GM23338 (cell line): ENCODE measurements around the gene TTC17. TPM values are rescaled to one million over a fixed set of nuclear protein-coding genes. Genes with fewer than 3 reads are reported as not detected.

Experiments used
- ATAC-seq: fragments of 200-7000 bp; cut with Tn5 transposase; 3 replicates; pipeline ENCODE4 v1.9.1; 2020
- DNase-seq: peaks from one replicate; pipeline ENCODE4 v3.0.0-alpha.2; 2015; ENCODE audit warnings: low spot score
- H2AFZ ChIP-seq: fragments of 200-600 bp; sonication (generic); 2 replicates; pipeline ENCODE4 v1.8.0; 2016; ENCODE audit warnings: antibody characterized with exemption, mild to moderate bottlenecking, moderate library complexity
- H3F3A ChIP-seq: fragments of 200-600 bp; sonication (generic); replicated peaks from 2 replicates; pipeline ENCODE4 v1.8.0; 2017; ENCODE audit warnings: antibody characterized with exemption, mixed run types, low read depth
- H3K27ac ChIP-seq: fragments of 200-600 bp; sonication (generic); 2 replicates; pipeline ENCODE4 v1.6.1; 2016; ENCODE audit warnings: low read depth
- H3K27me3 ChIP-seq: fragments of 200-600 bp; sonication (generic); 2 replicates; pipeline ENCODE4 v1.8.0; 2016; ENCODE audit warnings: mild to moderate bottlenecking, mixed run types, moderate library complexity; ENCODE audit not compliant: insufficient read depth
- H3K36me3 ChIP-seq: fragments of 200-600 bp; sonication (generic); 2 replicates; pipeline ENCODE4 v1.8.0; 2016; ENCODE audit warnings: mild to moderate bottlenecking; ENCODE audit not compliant: insufficient read depth
- H3K4me1 ChIP-seq: fragments of 200-600 bp; sonication (generic); 2 replicates; pipeline ENCODE4 v1.8.0; 2016; ENCODE audit warnings: mild to moderate bottlenecking, moderate library complexity; ENCODE audit not compliant: insufficient read depth
- H3K4me2 ChIP-seq: fragments of 200-600 bp; sonication (generic); 2 replicates; pipeline ENCODE4 v1.7.1; 2017; ENCODE audit warnings: mixed run types
- H3K4me3 ChIP-seq: fragments of 200-600 bp; sonication (generic); 2 replicates; pipeline ENCODE4 v1.6.1; 2016; ENCODE audit warnings: mixed run types
- H3K79me2 ChIP-seq: fragments of 200-600 bp; sonication (generic); replicated peaks from 2 replicates; pipeline ENCODE4 v1.8.0; 2017; ENCODE audit warnings: mild to moderate bottlenecking; ENCODE audit not compliant: insufficient read depth
- H3K9me2 ChIP-seq: fragments of 200-600 bp; sonication (generic); 2 replicates; pipeline ENCODE4 v1.8.0; 2017; ENCODE audit not compliant: insufficient read depth
- H4K20me1 ChIP-seq: fragments of 200-600 bp; sonication (generic); replicated peaks from 2 replicates; pipeline ENCODE4 v1.8.0; 2017; ENCODE audit warnings: mild to moderate bottlenecking; ENCODE audit not compliant: insufficient read depth
- H3K27ac Mint-ChIP-seq: 2 replicates; pipeline ENCODE4 v1.8.0; 2020; ENCODE audit warnings: inconsistent platforms, mild to moderate bottlenecking, moderate library complexity, mixed read lengths
- H3K27me3 Mint-ChIP-seq: 3 replicates; pipeline ENCODE4 v1.8.0; 2022; ENCODE audit warnings: low read depth, mild to moderate bottlenecking, moderate library complexity, mixed read lengths, inconsistent platforms; ENCODE audit not compliant: insufficient read depth, poor library complexity
- H3K36me3 Mint-ChIP-seq: 3 replicates; pipeline ENCODE4 v1.8.0; 2021; ENCODE audit warnings: low read depth, mild to moderate bottlenecking, inconsistent platforms, moderate library complexity, mixed read lengths
- H3K4me1 Mint-ChIP-seq: 3 replicates; pipeline ENCODE4 v1.8.0; 2020; ENCODE audit warnings: mild to moderate bottlenecking, inconsistent platforms, mixed read lengths
- H3K4me3 Mint-ChIP-seq: 3 replicates; pipeline ENCODE4 v1.8.0; 2021; ENCODE audit warnings: moderate library complexity, mild to moderate bottlenecking, inconsistent platforms, mixed read lengths
- H3K9me3 Mint-ChIP-seq: 3 replicates; pipeline ENCODE4 v1.8.0; 2020; ENCODE audit warnings: moderate library complexity, mild to moderate bottlenecking, inconsistent platforms, mixed read lengths
- CREB1 ChIP-seq: fragments of 250-450 bp; sonication (Bioruptor Pico); IDR thresholded peaks from 2 replicates; pipeline ENCODE4 v1.5.0; 2020; ENCODE audit warnings: low read depth, mild to moderate bottlenecking, moderate library complexity
- EZH2 ChIP-seq: fragments of 200-600 bp; sonication (generic); IDR thresholded peaks from one replicate; pipeline ENCODE4 v1.8.0; 2017; ENCODE audit warnings: antibody characterized with exemption, mild to moderate bottlenecking, low read depth; ENCODE audit not compliant: unreplicated experiment
- EZH2phosphoT487 ChIP-seq: fragments of 200-600 bp; sonication (generic); IDR thresholded peaks from one replicate; pipeline ENCODE4 v1.8.1; 2018; ENCODE audit warnings: antibody characterized with exemption; ENCODE audit not compliant: unreplicated experiment
- JUNB ChIP-seq: IDR thresholded peaks from one replicate; pipeline ENCODE4 v1.6.1; 2016; ENCODE audit warnings: antibody characterized with exemption; ENCODE audit not compliant: unreplicated experiment
- NANOG ChIP-seq: IDR thresholded peaks from 2 replicates; pipeline ENCODE4 v1.6.1; 2016; ENCODE audit warnings: antibody characterized with exemption, borderline replicate concordance
- STAT1 ChIP-seq: IDR thresholded peaks from one replicate; pipeline ENCODE4 v1.6.1; 2016; ENCODE audit warnings: antibody characterized with exemption; ENCODE audit not compliant: unreplicated experiment
- ZNF114 ChIP-seq: fragments of 250-450 bp; sonication (Bioruptor Pico); IDR thresholded peaks from 2 replicates; pipeline ENCODE4 v1.5.0; 2020; ENCODE audit warnings: mild to moderate bottlenecking, moderate library complexity
- ZNF331 ChIP-seq: fragments of 250-450 bp; sonication (Bioruptor Pico); IDR thresholded peaks from 2 replicates; pipeline ENCODE4 v1.5.0; 2020; ENCODE audit warnings: low read depth, mild to moderate bottlenecking, moderate library complexity
- polyA plus RNA-seq: library from polyadenylated mRNA; unstranded; fragments of >200 nt; fragmentation: Nextera tagmentation; extraction: Ambion mirVana; gene quantifications from 2 replicates; pipeline ENCODE4 v1.2.1, GENCODE V29; 2016
- total RNA-seq: library from RNA; depleted of rRNA; stranded (reverse); fragments of >200 nt; shearing (Covaris generic); gene quantifications from 2 replicates; pipeline ENCODE4 v1.2.3, GENCODE V29; 2014
- TF ChIP-seq, protein P1 (sequence below), 2 experiments: fragments of 200-600 bp in 1 of 2; sonication (generic) in 1 of 2; conservative IDR thresholded peaks; 2 replicates each; pipeline versions ENCODE4 v1.5.1 to v1.6.1; 2016 to 2017; ENCODE audit warnings: antibody characterized with exemption in 2 of 2, low read depth in 2 of 2, mild to moderate bottlenecking in 2 of 2, moderate library complexity in 1 of 2
- TF ChIP-seq, protein P2 (sequence below): IDR thresholded peaks from one replicate; pipeline ENCODE4 v1.6.1; 2018; ENCODE audit warnings: antibody characterized with exemption; ENCODE audit not compliant: unreplicated experiment

Gene TTC17
- total and polyA plus RNA-seq, 2 experiments from 2014 or later, result 59.3 to 87.9 TPM

DNA sequence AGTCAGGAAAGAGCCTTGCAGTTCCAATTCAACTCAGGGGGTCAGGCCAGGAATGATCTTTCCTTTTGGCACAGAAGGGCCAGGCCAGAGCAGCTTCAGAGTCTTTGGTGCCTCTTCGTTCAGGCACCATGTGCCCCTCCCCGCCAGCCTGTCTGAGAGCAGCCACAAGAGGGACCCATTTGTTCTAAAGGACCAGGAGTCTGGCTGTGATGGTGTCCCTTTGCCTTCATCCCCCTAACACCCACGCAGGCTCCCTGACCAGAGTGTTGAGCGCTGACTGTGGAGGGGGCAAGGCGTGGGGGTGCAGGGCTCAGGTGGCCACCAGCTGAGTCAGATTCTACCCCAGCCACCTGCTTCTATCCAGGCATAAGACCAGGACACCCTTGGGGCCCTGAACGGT is 156.4 kb downstream of the TTC17 start:
- no peaks in the 10 kb centered on the region for H3K9me3 Mint-ChIP-seq
- H3K4me3 Mint-ChIP-seq, result no peak overlapping the region

DNA sequence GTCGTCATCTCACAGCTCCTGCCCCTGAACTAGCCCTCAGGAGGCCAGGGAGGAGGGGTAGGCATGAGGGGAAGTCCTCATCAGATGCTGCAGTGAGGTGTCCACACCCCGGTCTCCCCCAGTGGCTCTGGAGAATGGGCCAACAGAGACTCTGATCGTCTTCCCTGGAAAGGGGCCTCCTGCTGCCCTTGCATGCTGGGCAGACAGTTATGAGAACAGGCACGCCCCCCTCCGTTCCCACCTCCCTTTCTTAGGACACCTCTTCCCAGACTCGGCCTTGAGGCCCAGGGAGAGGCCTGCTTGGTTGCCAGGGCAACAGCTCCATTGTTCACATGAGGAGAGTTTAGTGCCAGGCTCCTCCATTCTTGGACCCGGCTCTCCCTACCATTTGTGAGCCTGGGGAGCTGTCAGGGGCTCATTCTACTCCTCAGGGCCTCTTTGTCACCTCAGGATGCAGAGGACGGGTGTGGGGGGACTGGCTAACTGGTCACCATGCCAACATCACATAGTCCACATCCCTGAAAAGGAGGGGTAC is 157.7 kb downstream of the TTC17 start:
- Histone ChIP-seq H3K9me2 (0 out of 2 replicates have a peak, but pooled peaks cover 6% of the 10 kb centered on the region), H3K27ac (no peak overlapping the region), H4K20me1 (no peaks in the 10 kb centered on the region), H3K79me2 (no peaks in the 10 kb centered on the region), H3K27me3 (no peaks in the 10 kb centered on the region), H3K4me1 (no peaks in the 10 kb centered on the region), H3F3A (no peaks in the 10 kb centered on the region), H2AFZ (no peak overlapping the region), H3K4me3 (no peak overlapping the region), H3K4me2 (no peak overlapping the region), H3K36me3 (no peaks in the 10 kb centered on the region; the same call in 1 of the 2 replicates)
- H3K4me3 Mint-ChIP-seq, result no peak overlapping the region
- H3K4me1 Mint-ChIP-seq, result no peaks in the 10 kb centered on the region; the same call in 2 of the 3 replicates
- H3K36me3 Mint-ChIP-seq, result no peaks in the 10 kb centered on the region
- no peaks in the 10 kb centered on the region for H3K9me3 Mint-ChIP-seq
- DNase-seq (peak; percentile 46), ATAC-seq (peak; percentile 67)
- peaks cover 2% of the 10 kb centered on the region for H3K27me3 Mint-ChIP-seq
- H3K27ac Mint-ChIP-seq, result no peak overlapping the region
- TF ChIP-seq STAT1 (no peak), JUNB (no peak), ZNF114 (no peak), EZH2 (no peak), EZH2phosphoT487 (no peak), ZNF331 (CRISPR knock-in tag) (no peak), CREB1 (CRISPR knock-in tag) (no peak)
- TF ChIP-seq, protein P1, sequence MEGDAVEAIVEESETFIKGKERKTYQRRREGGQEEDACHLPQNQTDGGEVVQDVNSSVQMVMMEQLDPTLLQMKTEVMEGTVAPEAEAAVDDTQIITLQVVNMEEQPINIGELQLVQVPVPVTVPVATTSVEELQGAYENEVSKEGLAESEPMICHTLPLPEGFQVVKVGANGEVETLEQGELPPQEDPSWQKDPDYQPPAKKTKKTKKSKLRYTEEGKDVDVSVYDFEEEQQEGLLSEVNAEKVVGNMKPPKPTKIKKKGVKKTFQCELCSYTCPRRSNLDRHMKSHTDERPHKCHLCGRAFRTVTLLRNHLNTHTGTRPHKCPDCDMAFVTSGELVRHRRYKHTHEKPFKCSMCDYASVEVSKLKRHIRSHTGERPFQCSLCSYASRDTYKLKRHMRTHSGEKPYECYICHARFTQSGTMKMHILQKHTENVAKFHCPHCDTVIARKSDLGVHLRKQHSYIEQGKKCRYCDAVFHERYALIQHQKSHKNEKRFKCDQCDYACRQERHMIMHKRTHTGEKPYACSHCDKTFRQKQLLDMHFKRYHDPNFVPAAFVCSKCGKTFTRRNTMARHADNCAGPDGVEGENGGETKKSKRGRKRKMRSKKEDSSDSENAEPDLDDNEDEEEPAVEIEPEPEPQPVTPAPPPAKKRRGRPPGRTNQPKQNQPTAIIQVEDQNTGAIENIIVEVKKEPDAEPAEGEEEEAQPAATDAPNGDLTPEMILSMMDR (conservative IDR thresholded peaks at IDR 0.05; ENCODE audit: low read depth in 2 of 2), result no peak
- TF ChIP-seq, protein P2, sequence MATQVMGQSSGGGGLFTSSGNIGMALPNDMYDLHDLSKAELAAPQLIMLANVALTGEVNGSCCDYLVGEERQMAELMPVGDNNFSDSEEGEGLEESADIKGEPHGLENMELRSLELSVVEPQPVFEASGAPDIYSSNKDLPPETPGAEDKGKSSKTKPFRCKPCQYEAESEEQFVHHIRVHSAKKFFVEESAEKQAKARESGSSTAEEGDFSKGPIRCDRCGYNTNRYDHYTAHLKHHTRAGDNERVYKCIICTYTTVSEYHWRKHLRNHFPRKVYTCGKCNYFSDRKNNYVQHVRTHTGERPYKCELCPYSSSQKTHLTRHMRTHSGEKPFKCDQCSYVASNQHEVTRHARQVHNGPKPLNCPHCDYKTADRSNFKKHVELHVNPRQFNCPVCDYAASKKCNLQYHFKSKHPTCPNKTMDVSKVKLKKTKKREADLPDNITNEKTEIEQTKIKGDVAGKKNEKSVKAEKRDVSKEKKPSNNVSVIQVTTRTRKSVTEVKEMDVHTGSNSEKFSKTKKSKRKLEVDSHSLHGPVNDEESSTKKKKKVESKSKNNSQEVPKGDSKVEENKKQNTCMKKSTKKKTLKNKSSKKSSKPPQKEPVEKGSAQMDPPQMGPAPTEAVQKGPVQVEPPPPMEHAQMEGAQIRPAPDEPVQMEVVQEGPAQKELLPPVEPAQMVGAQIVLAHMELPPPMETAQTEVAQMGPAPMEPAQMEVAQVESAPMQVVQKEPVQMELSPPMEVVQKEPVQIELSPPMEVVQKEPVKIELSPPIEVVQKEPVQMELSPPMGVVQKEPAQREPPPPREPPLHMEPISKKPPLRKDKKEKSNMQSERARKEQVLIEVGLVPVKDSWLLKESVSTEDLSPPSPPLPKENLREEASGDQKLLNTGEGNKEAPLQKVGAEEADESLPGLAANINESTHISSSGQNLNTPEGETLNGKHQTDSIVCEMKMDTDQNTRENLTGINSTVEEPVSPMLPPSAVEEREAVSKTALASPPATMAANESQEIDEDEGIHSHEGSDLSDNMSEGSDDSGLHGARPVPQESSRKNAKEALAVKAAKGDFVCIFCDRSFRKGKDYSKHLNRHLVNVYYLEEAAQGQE, result no peak

More for the DNA sequence above, 156.4 kb downstream of the TTC17 start:
- DNase-seq, result peak; percentile 76
- TF ChIP-seq NANOG (no peak), CREB1 (CRISPR knock-in tag) (no peak), EZH2 (no peak)
- TF ChIP-seq, protein P1 (conservative IDR thresholded peaks at IDR 0.05; ENCODE audit: low read depth in 2 of 2), result peak; percentile 56 to 74
- H3K27me3 ChIP-seq, result no peaks in the 10 kb centered on the region
- H3K4me1 ChIP-seq, result no peaks in the 10 kb centered on the region
- no peak overlapping the region for H3K4me3 ChIP-seq
- no peak overlapping the region for H3K27ac ChIP-seq
- H3K36me3 ChIP-seq, result no peaks in the 10 kb centered on the region
- H3K27me3 Mint-ChIP-seq, result no peaks in the 10 kb centered on the region
- H3K27ac Mint-ChIP-seq, result no peak overlapping the region
- H3F3A ChIP-seq, result no peaks in the 10 kb centered on the region
- 0 out of 2 replicates have a peak, but pooled peaks cover 9% of the 10 kb centered on the region for H3K9me2 ChIP-seq
- no peaks in the 10 kb centered on the region for H4K20me1 ChIP-seq
- no peak overlapping the region for H3K4me2 ChIP-seq
- peak; percentile 95 for ATAC-seq
- peak overlapping the region; percentile 91 for H2AFZ ChIP-seq
- H3K79me2 ChIP-seq, result no peaks in the 10 kb centered on the region
- no peaks in the 10 kb centered on the region for H3K36me3 Mint-ChIP-seq
- H3K4me1 Mint-ChIP-seq, result no peaks in the 10 kb centered on the region; the same call in 2 of the 3 replicates
